GM21723 (cell line): ENCODE results near the gene MYO7B.

Source experiments
- ATAC-seq: cut with Tn5 transposase; IDR thresholded peaks from one replicate; pipeline ENCODE4 v1.9.1; 2021; ENCODE audit warnings: mild to moderate bottlenecking, moderate library complexity; ENCODE audit not compliant: unreplicated experiment

The MYO7B gene

GRCh38 chr2:127551221-127551930 lies 15.9 kb downstream of the MYO7B start:
- no peak for ATAC-seq

- no peak for ATAC-seq
Observed at GRCh38 chr2:127552336-127552735, 16.9 kb downstream of the MYO7B start.

- no peak for ATAC-seq
Observed at GRCh38 chr2:127552846-127553245, 17.4 kb downstream of the MYO7B start.

- ATAC-seq, result no peak
Observed at GRCh38 chr2:127558911-127559310, 23.4 kb downstream of the MYO7B start.

- no peak for ATAC-seq
Observed at GRCh38 chr2:127559454-127559853, 24.0 kb downstream of the MYO7B start.

- no peak for ATAC-seq
Observed at GRCh38 chr2:127560201-127560930, 24.9 kb downstream of the MYO7B start.

GRCh38 chr2:127560931-127561280 lies 25.4 kb downstream of the MYO7B start:
- ATAC-seq, result no peak

- ATAC-seq, result no peak
Observed at GRCh38 chr2:127561371-127561770, 25.9 kb downstream of the MYO7B start.

GRCh38 chr2:127562936-127563335 lies 27.5 kb downstream of the MYO7B start:
- no peak for ATAC-seq

GRCh38 chr2:127563458-127564428 lies 28.3 kb downstream of the MYO7B start:
- peak; percentile 98 for ATAC-seq

GRCh38 chr2:127564429-127565260 lies 29.2 kb downstream of the MYO7B start:
- ATAC-seq, result no peak

- no peak for ATAC-seq
Observed at GRCh38 chr2:127565261-127566138, 30.0 kb downstream of the MYO7B start.

- ATAC-seq, result no peak
Observed at GRCh38 chr2:127566139-127566417, 30.6 kb downstream of the MYO7B start.

GRCh38 chr2:127566576-127566975 lies 31.1 kb downstream of the MYO7B start:
- ATAC-seq, result no peak

GRCh38 chr2:127567351-127567854 lies 31.9 kb downstream of the MYO7B start:
- ATAC-seq, result no peak

- no peak for ATAC-seq
Observed at GRCh38 chr2:127568128-127568527, 32.6 kb downstream of the MYO7B start.

GRCh38 chr2:127569666-127570065 lies 34.2 kb downstream of the MYO7B start:
- ATAC-seq, result no peak

GRCh38 chr2:127570282-127571250 lies 35.1 kb downstream of the MYO7B start:
- no peak for ATAC-seq
